T-cell (primary cell): ENCODE measurements around the gene MRPL48. TPM values are rescaled to one million over a fixed set of nuclear protein-coding genes. Genes with fewer than 3 reads are reported as not detected.

Experiments used
- ATAC-seq, 4 experiments: fragments of 200-7000 bp in 3 of 4; fragments of 150-1000 bp in 1 of 4; cut with Tn5 transposase; replicated peaks in 1 of 4; 1 replicate in 3 of 4; 2 replicates in 1 of 4; pipeline ENCODE4 v1.10.0; 2021; ENCODE audit warnings: moderate library complexity in 3 of 4, mild to moderate bottlenecking in 2 of 4, moderate number of reproducible peaks in 1 of 4
- CTCF ChIA-PET, 2 donors: fragments of 300-600 bp; sonication (Branson Sonifier 250); formaldehyde crosslinking; loops; one replicate each; lab custom pipeline; 2022; ENCODE audit warnings: antibody characterized with exemption in 2 of 2; lab: Charles Lee
- POLR2A ChIA-PET, 2 donors: fragments of 300-600 bp; sonication (Branson Sonifier 250); formaldehyde crosslinking; loops; one replicate each; lab custom pipeline; 2022; ENCODE audit warnings: antibody characterized with exemption in 2 of 2; lab: Charles Lee
- DNase-seq, 35 experiments: peaks; one replicate each; pipeline versions ENCODE4 v3.0.0 to v3.0.0-alpha.2; 2013 to 2023
- H3K27ac ChIP-seq: one replicate; pipeline ENCODE4 v1.5.1; 2013; ENCODE audit warnings: low read length
- H3K27me3 ChIP-seq, 2 experiments: replicated peaks in 1 of 2; 1 replicate in 1 of 2; 2 replicates in 1 of 2; pipeline versions ENCODE4 v1.6.1 to v1.7.0; 2013; ENCODE audit warnings: low read length in 1 of 2, mixed read lengths in 1 of 2; ENCODE audit not compliant: control insufficient read depth in 2 of 2, insufficient read depth in 2 of 2; ENCODE audit errors: extremely low read depth in 1 of 2
- H3K36me3 ChIP-seq, 2 donors: 1 replicate in 1 of 2; 2 replicates in 1 of 2; pipeline versions ENCODE4 v1.6.1 to v1.7.0; 2013; ENCODE audit warnings: low read length in 1 of 2; ENCODE audit not compliant: control insufficient read depth in 2 of 2, insufficient read depth in 1 of 2; ENCODE audit errors: extremely low read depth in 1 of 2
- H3K4me1 ChIP-seq, 2 experiments: 1 replicate in 1 of 2; 2 replicates in 1 of 2; pipeline versions ENCODE4 v1.6.1 to v1.7.0; 2013; ENCODE audit warnings: low read length in 2 of 2, mixed read lengths in 1 of 2; ENCODE audit not compliant: insufficient read depth in 2 of 2, control insufficient read depth in 1 of 2; ENCODE audit errors: extremely low read depth in 1 of 2
- H3K4me3 ChIP-seq, 2 donors: 1 replicate in 1 of 2; 2 replicates in 1 of 2; pipeline versions ENCODE4 v1.5.1 to v1.7.0; 2013; ENCODE audit warnings: mild to moderate bottlenecking in 2 of 2, low read length in 1 of 2, moderate library complexity in 1 of 2; ENCODE audit not compliant: control insufficient read depth in 1 of 2; ENCODE audit errors: extremely low read depth in 1 of 2
- H3K9me3 ChIP-seq: 2 replicates; pipeline ENCODE4 v1.7.0; 2013
- H3K27ac Mint-ChIP-seq, 2 donors: one replicate each; pipeline ENCODE4 v1.8.0; 2020 to 2021; ENCODE audit warnings: mild to moderate bottlenecking in 2 of 2, mixed read lengths in 2 of 2
- H3K27me3 Mint-ChIP-seq, 2 donors: one replicate each; pipeline ENCODE4 v1.8.0; 2021 to 2022; ENCODE audit warnings: mixed read lengths in 2 of 2
- H3K36me3 Mint-ChIP-seq: one replicate; pipeline ENCODE4 v1.8.0; 2021; ENCODE audit warnings: mixed read lengths
- H3K4me1 Mint-ChIP-seq, 3 donors: one replicate each; pipeline ENCODE4 v1.8.0; 2020 to 2022; ENCODE audit warnings: mixed read lengths in 3 of 3, mild to moderate bottlenecking in 1 of 3
- H3K4me3 Mint-ChIP-seq, 3 donors: one replicate each; pipeline ENCODE4 v1.8.0; 2020 to 2022; ENCODE audit warnings: mild to moderate bottlenecking in 3 of 3, mixed read lengths in 3 of 3, moderate library complexity in 3 of 3
- H3K9me3 Mint-ChIP-seq, 3 donors: one replicate each; pipeline ENCODE4 v1.8.0; 2020 to 2022; ENCODE audit warnings: mixed read lengths in 3 of 3
- WGBS: methylation state at CpG from one replicate; pipeline ENCODE4 v1.1.5; 2013; ENCODE audit warnings: missing lambda C conversion rate; ENCODE audit not compliant: insufficient coverage; 5-methylcytosine and 5-hydroxymethylcytosine counted together
- total RNA-seq, 35 experiments: library from RNA in 6 of 35; stranded (reverse) in 6 of 35; fragments of 120-200 nt in 1 of 35; gene quantifications; one replicate each; pipeline versions ENCODE4 v1.2.1 to v1.2.4 and lab custom pipeline; 2013 to 2026

The MRPL48 gene
- total RNA-seq, 5 donors from 2014 or later (not counting 1 experiment from before 2014, with no cell fraction given): 21.9 to 26.6 (median 25.7) TPM

DNA sequence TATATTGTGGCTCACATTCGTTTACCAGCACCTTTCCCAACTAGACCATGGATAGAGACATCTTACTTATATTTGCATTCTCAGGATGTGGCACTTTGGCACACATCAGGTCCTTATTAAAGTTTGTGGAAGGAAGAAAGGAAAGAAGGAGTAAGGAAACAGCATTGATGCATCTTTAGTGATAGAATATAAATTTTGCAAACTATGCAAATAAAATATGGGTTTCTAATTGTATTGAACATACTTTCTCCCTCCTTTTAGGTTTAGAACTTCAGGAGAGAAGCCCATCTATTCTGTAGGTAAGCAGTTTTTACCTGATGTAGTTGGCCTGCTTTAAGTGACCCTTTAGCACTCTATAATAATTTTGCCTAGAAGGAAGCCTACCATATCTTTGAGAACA is 20.4 kb downstream of the MRPL48 start:
- no peak overlapping the region for H3K27ac Mint-ChIP-seq
- no peak for ATAC-seq
- no CpG with 5 or more reads among the region's 1 CpG for WGBS
- peaks cover 41% of the 10 kb centered on the region for H3K36me3 Mint-ChIP-seq
- Histone ChIP-seq H3K27me3 (no peaks in the 10 kb centered on the region), H3K4me1 (no peaks in the 10 kb centered on the region), H3K9me3 (no peaks in the 10 kb centered on the region), H3K4me3 (no peak overlapping the region), H3K36me3 (peaks cover 4 to 14% of the 10 kb centered on the region in 2 donors), H3K27ac (no peak overlapping the region)
- no peaks in the 10 kb centered on the region for H3K9me3 Mint-ChIP-seq
- DNase-seq: no peak
- CTCF ChIA-PET: no interaction called here
- peaks cover 0 to 15% (median 8%) of the 10 kb centered on the region in 3 donors for H3K4me1 Mint-ChIP-seq
- no peaks in the 10 kb centered on the region for H3K27me3 Mint-ChIP-seq
- POLR2A ChIA-PET: no interaction called here
- no peak overlapping the region for H3K4me3 Mint-ChIP-seq

DNA sequence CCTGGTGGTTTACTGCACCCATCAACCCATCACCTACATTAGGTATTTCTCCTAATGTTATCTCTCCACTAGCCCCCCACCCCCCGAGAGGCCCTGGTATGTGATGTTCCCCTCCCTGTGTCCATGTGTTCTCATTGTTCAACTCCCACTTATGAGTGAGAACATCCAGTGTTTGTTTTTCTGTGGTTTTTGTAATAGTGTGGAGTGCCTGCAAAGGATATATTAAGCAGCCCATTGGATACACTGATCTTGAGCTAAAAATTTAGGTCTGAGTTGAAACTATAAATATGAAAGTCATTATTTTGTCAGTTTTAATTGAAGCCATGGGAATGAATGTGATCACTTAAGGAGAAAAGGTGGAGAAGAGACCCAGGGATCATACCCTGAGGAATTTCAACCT is 23.0 kb downstream of the MRPL48 start:
- ChIA-PET POLR2A (no interaction called here), CTCF (no interaction called here)
- no peaks in the 10 kb centered on the region for H3K9me3 Mint-ChIP-seq
- no peaks in the 10 kb centered on the region for H3K9me3 ChIP-seq
- no peaks in the 10 kb centered on the region for H3K4me1 ChIP-seq
- no peaks in the 10 kb centered on the region for H3K27me3 ChIP-seq
- H3K4me3 Mint-ChIP-seq: no peak overlapping the region
- H3K36me3 ChIP-seq: peaks cover 4 to 14% of the 10 kb centered on the region in 2 donors
- H3K4me3 ChIP-seq: no peak overlapping the region
- DNase-seq (no peak), ATAC-seq (no peak)
- peaks cover 0 to 7% (median 7%) of the 10 kb centered on the region in 3 donors for H3K4me1 Mint-ChIP-seq
- H3K27ac ChIP-seq: no peak overlapping the region
- peaks cover 42% of the 10 kb centered on the region for H3K36me3 Mint-ChIP-seq
- H3K27me3 Mint-ChIP-seq: no peaks in the 10 kb centered on the region
- WGBS: no CpG with 5 or more reads among the region's 1 CpG
- H3K27ac Mint-ChIP-seq: no peak overlapping the region

DNA sequence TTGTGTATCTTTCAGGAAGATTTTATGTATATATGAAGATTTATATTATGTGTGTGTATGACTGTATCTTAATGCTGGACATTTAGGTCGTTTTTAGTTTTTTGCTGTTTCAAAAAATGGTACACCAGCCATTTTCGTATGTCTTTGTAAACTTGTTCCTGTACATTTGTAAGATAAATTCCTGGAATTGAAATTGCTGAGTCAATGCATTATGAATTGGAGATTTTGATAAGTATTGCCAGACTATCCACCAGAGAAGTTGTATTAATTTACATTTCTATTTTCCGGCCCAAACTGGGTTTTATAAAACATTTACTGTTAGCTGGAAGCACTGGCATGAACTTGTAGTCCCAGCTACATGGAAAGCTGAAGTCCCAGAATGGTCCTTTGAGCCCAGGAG is 24.6 kb downstream of the MRPL48 start:
- 100% methylated on average over 1 of the region's 3 CpGs for WGBS
- H3K27me3 Mint-ChIP-seq: no peaks in the 10 kb centered on the region
- H3K4me3 Mint-ChIP-seq: no peak overlapping the region
- no peaks in the 10 kb centered on the region for H3K9me3 Mint-ChIP-seq
- DNase-seq: no peak
- CTCF ChIA-PET: no interaction called here
- no peaks in the 10 kb centered on the region for H3K4me1 ChIP-seq
- H3K36me3 Mint-ChIP-seq: peaks cover 35% of the 10 kb centered on the region
- peaks cover 0 to 7% (median 4%) of the 10 kb centered on the region in 3 donors for H3K4me1 Mint-ChIP-seq
- POLR2A ChIA-PET: no interaction called here
- H3K36me3 ChIP-seq: peaks cover 4 to 5% of the 10 kb centered on the region in 2 donors
- H3K4me3 ChIP-seq: no peak overlapping the region
- no peak for ATAC-seq
- no peak overlapping the region for H3K27ac Mint-ChIP-seq
- no peaks in the 10 kb centered on the region for H3K27me3 ChIP-seq
- no peak overlapping the region for H3K27ac ChIP-seq
- no peaks in the 10 kb centered on the region for H3K9me3 ChIP-seq

DNA sequence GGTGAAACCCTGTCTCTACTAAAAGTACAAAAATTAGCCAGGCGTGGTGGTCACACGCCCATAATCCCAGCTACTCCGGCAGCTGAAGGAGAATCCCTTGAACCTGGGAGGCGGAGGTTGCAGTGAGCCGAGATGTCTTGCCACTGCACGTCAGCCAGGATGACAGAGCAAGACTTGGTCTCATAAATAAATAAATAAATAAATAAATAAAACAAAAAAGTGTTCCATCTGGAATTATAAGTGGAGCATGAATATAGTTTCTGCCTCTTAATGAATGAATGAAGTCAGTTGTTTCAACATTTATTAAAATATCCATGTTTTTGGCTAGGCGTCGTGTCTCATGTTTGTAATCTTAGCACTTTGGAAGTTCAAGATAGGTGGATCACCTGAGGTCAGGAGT is 27.1 kb downstream of the MRPL48 start:
- no peak overlapping the region for H3K27ac Mint-ChIP-seq
- peaks cover 0 to 9% (median 7%) of the 10 kb centered on the region in 3 donors for H3K4me1 Mint-ChIP-seq
- Histone ChIP-seq H3K27me3 (no peaks in the 10 kb centered on the region), H3K27ac (no peak overlapping the region), H3K4me1 (no peaks in the 10 kb centered on the region), H3K36me3 (peaks cover 0 to 4% of the 10 kb centered on the region in 2 donors), H3K4me3 (no peak overlapping the region), H3K9me3 (no peaks in the 10 kb centered on the region)
- H3K27me3 Mint-ChIP-seq: no peaks in the 10 kb centered on the region
- DNase-seq: no peak
- CTCF ChIA-PET: no interaction called here
- H3K36me3 Mint-ChIP-seq: peaks cover 24% of the 10 kb centered on the region
- no peak for ATAC-seq
- POLR2A ChIA-PET: no interaction called here
- no peak overlapping the region for H3K4me3 Mint-ChIP-seq
- no CpG with 5 or more reads among the region's 8 CpGs for WGBS
- H3K9me3 Mint-ChIP-seq: no peaks in the 10 kb centered on the region

DNA sequence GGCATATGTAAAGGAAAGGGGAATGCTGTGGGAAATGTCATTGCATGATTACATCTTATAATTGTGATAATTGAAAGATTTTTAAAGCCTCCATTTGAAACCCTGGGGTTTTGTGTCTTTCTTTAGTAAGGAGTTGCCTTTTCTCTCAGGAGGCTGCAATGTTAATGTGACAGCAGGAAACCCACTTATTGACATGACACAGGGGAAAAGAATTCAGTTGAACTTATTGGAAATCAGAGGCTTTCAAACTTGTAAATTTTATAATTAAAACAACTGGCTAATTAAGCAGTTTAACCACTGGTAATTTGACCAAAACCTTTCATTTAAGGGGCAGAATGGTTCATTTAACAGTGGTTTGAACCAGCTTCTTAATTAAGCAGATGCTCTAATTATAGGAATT is 31.2 kb downstream of the MRPL48 start:
- H3K27ac Mint-ChIP-seq: no peak overlapping the region
- Histone ChIP-seq H3K27me3 (no peaks in the 10 kb centered on the region), H3K9me3 (no peaks in the 10 kb centered on the region), H3K27ac (no peak overlapping the region), H3K4me3 (no peak overlapping the region), H3K4me1 (no peaks in the 10 kb centered on the region), H3K36me3 (no peaks in the 10 kb centered on the region)
- H3K27me3 Mint-ChIP-seq: no peaks in the 10 kb centered on the region
- DNase-seq (no peak), ATAC-seq (no peak)
- H3K36me3 Mint-ChIP-seq: peaks cover 24% of the 10 kb centered on the region
- ChIA-PET CTCF (no interaction called here), POLR2A (no interaction called here)
- H3K4me1 Mint-ChIP-seq: peaks cover 2 to 7% (median 6%) of the 10 kb centered on the region in 3 donors
- no peak overlapping the region for H3K4me3 Mint-ChIP-seq
- no peaks in the 10 kb centered on the region for H3K9me3 Mint-ChIP-seq

DNA sequence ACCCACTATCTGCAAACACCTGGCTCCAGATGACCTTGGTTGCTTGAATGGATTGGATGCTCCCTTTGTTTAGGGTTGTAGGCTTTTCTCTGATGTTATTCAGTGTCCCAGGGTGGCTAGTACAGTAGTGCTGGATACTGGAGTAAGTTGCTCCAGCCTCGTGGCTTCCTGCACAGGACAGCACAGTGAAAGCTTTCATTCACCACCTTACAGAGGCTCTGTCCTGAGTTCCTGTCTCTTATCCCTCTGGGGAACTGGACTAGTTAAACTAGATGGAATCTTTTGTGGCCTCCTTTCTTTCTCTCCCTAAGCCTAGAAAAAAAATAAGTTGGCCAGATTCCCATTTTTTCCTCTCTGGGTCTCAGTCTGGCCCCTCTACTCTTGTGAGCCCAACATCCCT is 42.6 kb downstream of the MRPL48 start:
- 100% methylated on average over 1 of the region's 1 CpG for WGBS
- peaks cover 0 to 42% of the 10 kb centered on the region in 2 donors for H3K36me3 ChIP-seq
- Mint-ChIP-seq H3K4me1 (no peaks in the 10 kb centered on the region), H3K9me3 (no peaks in the 10 kb centered on the region), H3K36me3 (peaks cover 42% of the 10 kb centered on the region), H3K4me3 (no peak overlapping the region), H3K27me3 (no peaks in the 10 kb centered on the region), H3K27ac (no peak overlapping the region)
- ATAC-seq (no peak), DNase-seq (no peak)
- H3K27ac ChIP-seq: no peak overlapping the region
- H3K4me1 ChIP-seq: no peaks in the 10 kb centered on the region
- H3K27me3 ChIP-seq: no peaks in the 10 kb centered on the region
- H3K9me3 ChIP-seq: no peaks in the 10 kb centered on the region
- ChIA-PET CTCF (no interaction called here), POLR2A (no interaction called here)
- no peak overlapping the region for H3K4me3 ChIP-seq

DNA sequence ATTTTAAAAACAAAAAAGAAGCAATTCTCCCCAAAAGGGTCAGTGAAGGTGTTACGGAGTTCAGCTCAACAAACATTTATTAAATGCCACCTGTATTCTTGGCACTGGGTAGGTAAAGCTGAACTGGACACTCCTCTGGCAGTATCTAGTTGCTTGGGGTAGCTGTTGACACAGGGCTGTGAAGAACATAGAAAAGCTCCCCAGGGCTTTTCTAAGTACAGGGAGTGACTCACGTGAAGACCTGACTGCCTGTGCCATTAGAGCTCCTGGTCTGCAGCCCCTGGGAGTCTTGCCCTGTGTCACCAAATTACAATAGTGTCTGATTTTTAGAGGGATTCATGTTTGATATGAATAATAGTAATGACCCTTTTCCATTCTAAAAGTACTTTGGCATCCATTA is 45.4 kb downstream of the MRPL48 start:
- H3K9me3 Mint-ChIP-seq: no peaks in the 10 kb centered on the region
- WGBS: no CpG with 5 or more reads among the region's 2 CpGs

More for the DNA sequence above, 45.4 kb downstream of the MRPL48 start:
- no peak overlapping the region for H3K4me3 Mint-ChIP-seq
- H3K4me1 Mint-ChIP-seq: no peaks in the 10 kb centered on the region
- DNase-seq (no peak), ATAC-seq (no peak)
- no peaks in the 10 kb centered on the region for H3K27me3 ChIP-seq
- H3K36me3 Mint-ChIP-seq: peaks cover 35% of the 10 kb centered on the region
- H3K36me3 ChIP-seq: peaks cover 0 to 27% of the 10 kb centered on the region in 2 donors
- no peaks in the 10 kb centered on the region for H3K9me3 ChIP-seq
- POLR2A ChIA-PET: no interaction called here
- H3K27ac ChIP-seq: no peak overlapping the region
- CTCF ChIA-PET: no interaction called here
- H3K4me3 ChIP-seq: no peak overlapping the region
- no peaks in the 10 kb centered on the region for H3K4me1 ChIP-seq
- no peaks in the 10 kb centered on the region for H3K27me3 Mint-ChIP-seq
- H3K27ac Mint-ChIP-seq: no peak overlapping the region
